ENCODE data around the gene RIIAD1.
A peak's percentile ranks its signal among the peaks of the same experiment; 100 is the strongest.

DNA sequence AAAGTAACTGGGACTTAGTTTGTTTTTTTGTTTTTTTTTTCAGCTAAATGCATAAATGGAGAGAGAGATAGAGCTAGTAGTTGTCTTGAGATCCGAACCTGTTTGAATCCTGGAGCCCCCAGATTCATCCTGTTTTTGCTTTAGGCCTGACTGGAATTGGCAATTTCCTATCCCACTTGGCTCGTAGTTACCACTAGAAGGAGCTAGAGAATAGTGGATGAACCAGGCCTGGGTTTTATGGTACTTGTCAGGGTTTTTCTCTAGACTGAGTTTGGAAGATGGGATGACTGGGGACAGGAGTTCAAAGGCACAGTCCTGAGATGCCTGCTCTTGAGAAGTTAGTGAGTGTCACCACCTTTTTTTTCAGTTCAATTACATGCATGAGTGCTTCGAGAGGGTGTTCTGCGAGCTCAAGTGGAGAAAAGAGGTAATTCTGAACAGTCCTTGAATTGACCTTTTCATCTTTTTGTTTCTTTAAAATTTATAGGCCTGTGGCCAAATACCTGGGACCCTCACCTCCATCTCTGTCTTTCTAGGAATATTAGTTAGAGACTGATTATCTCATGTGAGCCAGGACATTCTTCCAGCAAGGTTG lies 28.2 kb upstream of the RIIAD1 start:
- TF ChIP-seq CTCF (IDR thresholded peaks at IDR 0.05; ENCODE audit: low read depth, low read length, poor library complexity, severe bottlenecking), result peak; percentile 53
- no peak for TF ChIP-seq EZH2phosphoT487 (IDR thresholded peaks at IDR 0.05; ENCODE audit: borderline replicate concordance, low read length)

All from DOHH2 (cell line).